Measurements from ENCODE around the gene SDK2. TPM values are rescaled to one million over a fixed set of nuclear protein-coding genes. Genes with fewer than 3 reads are reported as not detected.

Gene SDK2
- total and polyA plus RNA-seq, 8 donors: 0.04 to 0.31 (median 0.17) TPM

- Histone ChIP-seq H3K4me1 (no peaks in the 10 kb centered on the region), H3K4me3 (no peak overlapping the region), H3K9me3 (no peaks in the 10 kb centered on the region), H3K27ac (no peak overlapping the region), H3K36me3 (no peaks in the 10 kb centered on the region), H3K27me3 (no peaks in the 10 kb centered on the region)
- TF ChIP-seq, protein P1, sequence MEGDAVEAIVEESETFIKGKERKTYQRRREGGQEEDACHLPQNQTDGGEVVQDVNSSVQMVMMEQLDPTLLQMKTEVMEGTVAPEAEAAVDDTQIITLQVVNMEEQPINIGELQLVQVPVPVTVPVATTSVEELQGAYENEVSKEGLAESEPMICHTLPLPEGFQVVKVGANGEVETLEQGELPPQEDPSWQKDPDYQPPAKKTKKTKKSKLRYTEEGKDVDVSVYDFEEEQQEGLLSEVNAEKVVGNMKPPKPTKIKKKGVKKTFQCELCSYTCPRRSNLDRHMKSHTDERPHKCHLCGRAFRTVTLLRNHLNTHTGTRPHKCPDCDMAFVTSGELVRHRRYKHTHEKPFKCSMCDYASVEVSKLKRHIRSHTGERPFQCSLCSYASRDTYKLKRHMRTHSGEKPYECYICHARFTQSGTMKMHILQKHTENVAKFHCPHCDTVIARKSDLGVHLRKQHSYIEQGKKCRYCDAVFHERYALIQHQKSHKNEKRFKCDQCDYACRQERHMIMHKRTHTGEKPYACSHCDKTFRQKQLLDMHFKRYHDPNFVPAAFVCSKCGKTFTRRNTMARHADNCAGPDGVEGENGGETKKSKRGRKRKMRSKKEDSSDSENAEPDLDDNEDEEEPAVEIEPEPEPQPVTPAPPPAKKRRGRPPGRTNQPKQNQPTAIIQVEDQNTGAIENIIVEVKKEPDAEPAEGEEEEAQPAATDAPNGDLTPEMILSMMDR (IDR thresholded peaks at IDR 0.05): no peak
- ATAC-seq (no peak), DNase-seq (no peak), FAIRE-seq (no peak)
- intact Hi-C loops (cut with DNase I): no loop called here
- WGBS, 2 donors: 62 to 68% methylated on average over 13 of the region's 13 CpGs
Observed at GRCh38 chr17:73689596-73690275, 45.5 kb upstream of the SDK2 start.

DNA sequence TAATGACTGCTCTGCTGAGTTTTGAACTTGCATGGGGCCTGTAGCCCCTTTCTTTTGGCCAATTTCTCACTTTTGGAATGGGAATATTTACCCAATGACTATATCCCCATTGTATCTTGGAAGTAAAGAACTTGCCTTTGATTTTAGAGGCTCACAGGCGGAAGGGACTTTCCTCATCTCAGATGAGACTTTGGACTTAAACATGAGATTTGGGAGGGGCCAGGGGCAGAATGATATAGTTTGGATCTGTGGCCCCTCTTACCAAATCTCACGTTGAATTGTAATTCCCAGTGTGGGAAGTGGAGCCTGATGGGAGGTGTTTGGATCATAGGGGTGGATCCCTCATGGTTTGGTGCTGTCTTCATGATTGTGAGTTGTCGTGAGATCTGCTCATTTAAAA is 42.7 kb upstream of the SDK2 start:
- no peak overlapping the region for H3K27ac ChIP-seq
- no peaks in the 10 kb centered on the region for H3K36me3 ChIP-seq
- TF ChIP-seq, protein P1 (IDR thresholded peaks at IDR 0.05): no peak
- ATAC-seq (no peak), FAIRE-seq (no peak), DNase-seq (no peak)
- no peak overlapping the region for H3K4me3 ChIP-seq
- 72% methylated on average over 3 of the region's 3 CpGs for WGBS, 2 donors
- H3K4me1 ChIP-seq: no peaks in the 10 kb centered on the region
- no peaks in the 10 kb centered on the region for H3K9me3 ChIP-seq
- H3K27me3 ChIP-seq: no peaks in the 10 kb centered on the region
- intact Hi-C loops (cut with DNase I): no loop called here

GRCh38 chr17:73686126-73686525 is 41.9 kb upstream of the SDK2 start:
- DNase-seq: no peak
- intact Hi-C loops (cut with DNase I): no loop called here
- Histone ChIP-seq H3K9me3 (no peaks in the 10 kb centered on the region), H3K4me1 (no peaks in the 10 kb centered on the region), H3K27ac (no peak overlapping the region), H3K27me3 (no peaks in the 10 kb centered on the region), H3K36me3 (no peaks in the 10 kb centered on the region), H3K4me3 (no peak overlapping the region)
- no peak for ATAC-seq
- TF ChIP-seq, protein P1 (IDR thresholded peaks at IDR 0.05): no peak
- no peak for FAIRE-seq

DNA sequence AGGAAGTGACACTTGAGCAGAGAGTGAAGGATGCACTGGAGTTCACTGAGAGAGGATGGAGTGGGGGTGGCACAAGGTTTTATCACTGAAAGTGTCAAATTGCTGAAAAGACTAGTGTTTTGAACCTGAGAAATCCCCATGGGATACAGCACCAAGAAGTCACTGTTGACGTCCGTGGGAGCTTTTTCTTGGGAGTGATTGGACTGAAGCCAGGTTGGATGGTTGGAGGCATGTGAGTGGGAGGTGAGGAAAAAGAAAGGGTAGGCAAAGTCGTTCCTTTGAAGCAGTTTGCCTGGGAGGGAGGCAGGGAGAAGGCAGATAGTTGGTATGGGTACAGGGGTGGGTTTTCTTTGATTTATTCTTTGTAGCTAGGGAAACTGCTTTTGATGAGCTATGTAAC is 39.9 kb upstream of the SDK2 start:
- Histone ChIP-seq H3K27ac (no peak overlapping the region), H3K9me3 (no peaks in the 10 kb centered on the region), H3K27me3 (no peaks in the 10 kb centered on the region), H3K36me3 (no peaks in the 10 kb centered on the region), H3K4me1 (no peaks in the 10 kb centered on the region), H3K4me3 (no peak overlapping the region)
- intact Hi-C loops (cut with DNase I): no loop called here
- DNase-seq (no peak), ATAC-seq (no peak), FAIRE-seq (no peak)
- WGBS, 2 donors: 25 to 29% methylated on average over 3 of the region's 3 CpGs
- TF ChIP-seq, protein P1 (IDR thresholded peaks at IDR 0.05): no peak

- no peak for FAIRE-seq
- no peaks in the 10 kb centered on the region for H3K36me3 ChIP-seq
- no peak overlapping the region for H3K4me3 ChIP-seq
- TF ChIP-seq, protein P1 (IDR thresholded peaks at IDR 0.05): no peak
- 39 to 49% methylated on average over 6 of the region's 6 CpGs for WGBS, 2 donors
- H3K4me1 ChIP-seq: no peaks in the 10 kb centered on the region
- no peak overlapping the region for H3K27ac ChIP-seq
- H3K9me3 ChIP-seq: no peaks in the 10 kb centered on the region
- no peaks in the 10 kb centered on the region for H3K27me3 ChIP-seq
- DNase-seq: no peak
- ATAC-seq: no peak
- intact Hi-C loops (cut with DNase I): no loop called here
Observed at GRCh38 chr17:73683771-73684170, 39.5 kb upstream of the SDK2 start.
